KOPT-K1 (cell line): Measurements from ENCODE around the gene OR2T8.
"Not testable (repeated sequence)": the region's sequence is repeated elsewhere in the genome, so short reads cannot be mapped to it uniquely, and the experiment has no call there.

ENCODE experiments used
- H3K27ac ChIP-seq: fragments of 200-600 bp; sonication (generic); 2 replicates; pipeline ENCODE4 v1.5.1; 2016; ENCODE audit warnings: antibody characterized with exemption, mild to moderate bottlenecking, low read depth, low read length; ENCODE audit not compliant: poor library complexity, severe bottlenecking
- H3K36me3 ChIP-seq: fragments of 200-600 bp; sonication (generic); 2 replicates; pipeline ENCODE4 v1.5.1; 2017; ENCODE audit warnings: antibody characterized with exemption, mild to moderate bottlenecking, low read length, moderate library complexity; ENCODE audit not compliant: insufficient read depth
- H3K9me3 ChIP-seq: fragments of 200-600 bp; sonication (generic); 2 replicates; pipeline ENCODE4 v1.5.1; 2017; ENCODE audit warnings: antibody characterized with exemption, low read length, mild to moderate bottlenecking; ENCODE audit not compliant: insufficient read depth, poor library complexity, severe bottlenecking

OR2T8 gene

DNA sequence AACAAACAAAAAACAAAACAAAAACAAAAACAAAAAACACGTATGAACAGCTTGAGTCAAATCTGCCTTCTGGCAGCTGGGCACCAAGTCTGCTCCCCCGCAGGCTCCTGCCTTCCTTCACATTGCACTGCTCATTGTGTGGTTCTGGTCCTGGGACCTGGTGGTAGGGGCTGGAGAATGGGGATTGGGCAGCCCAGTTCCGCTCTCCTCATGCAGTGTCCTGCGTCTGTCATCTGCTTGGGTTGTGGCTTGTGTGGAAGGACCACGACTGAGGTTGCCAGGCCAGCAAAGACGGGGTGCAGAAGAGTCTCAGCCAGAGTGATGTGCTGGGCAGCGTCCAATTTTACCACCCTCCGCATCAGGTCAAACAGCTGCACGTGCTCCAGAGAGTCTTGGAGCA lies 15.7 kb downstream of the OR2T8 start:
- peaks cover 8% of the 10 kb centered on the region for H3K9me3 ChIP-seq
- H3K27ac ChIP-seq = no peak overlapping the region
- H3K36me3 ChIP-seq = no peaks in the 10 kb centered on the region

DNA sequence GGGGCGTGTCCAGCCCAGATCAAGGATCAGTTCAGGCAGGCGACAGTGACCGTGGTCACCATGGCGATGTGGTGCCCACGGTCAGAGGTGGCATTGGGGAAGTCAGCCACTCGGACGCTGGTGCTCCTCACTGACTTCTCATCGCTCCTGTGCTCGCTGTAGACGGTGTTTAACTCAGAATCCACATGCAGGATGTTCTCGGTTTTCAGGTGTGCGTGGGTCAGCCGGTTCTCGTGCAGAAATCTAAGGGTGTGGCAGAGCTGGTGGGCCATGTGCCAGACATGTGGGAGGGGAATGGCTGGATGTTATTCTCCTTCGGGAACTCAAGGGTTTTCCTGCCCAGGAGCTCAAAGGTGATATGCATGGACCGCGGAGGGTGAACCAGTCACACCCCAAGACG lies 16.4 kb downstream of the OR2T8 start:
- Histone ChIP-seq H3K9me3 (peaks cover 8% of the 10 kb centered on the region), H3K36me3 (no peaks in the 10 kb centered on the region), H3K27ac (no peak overlapping the region)

DNA sequence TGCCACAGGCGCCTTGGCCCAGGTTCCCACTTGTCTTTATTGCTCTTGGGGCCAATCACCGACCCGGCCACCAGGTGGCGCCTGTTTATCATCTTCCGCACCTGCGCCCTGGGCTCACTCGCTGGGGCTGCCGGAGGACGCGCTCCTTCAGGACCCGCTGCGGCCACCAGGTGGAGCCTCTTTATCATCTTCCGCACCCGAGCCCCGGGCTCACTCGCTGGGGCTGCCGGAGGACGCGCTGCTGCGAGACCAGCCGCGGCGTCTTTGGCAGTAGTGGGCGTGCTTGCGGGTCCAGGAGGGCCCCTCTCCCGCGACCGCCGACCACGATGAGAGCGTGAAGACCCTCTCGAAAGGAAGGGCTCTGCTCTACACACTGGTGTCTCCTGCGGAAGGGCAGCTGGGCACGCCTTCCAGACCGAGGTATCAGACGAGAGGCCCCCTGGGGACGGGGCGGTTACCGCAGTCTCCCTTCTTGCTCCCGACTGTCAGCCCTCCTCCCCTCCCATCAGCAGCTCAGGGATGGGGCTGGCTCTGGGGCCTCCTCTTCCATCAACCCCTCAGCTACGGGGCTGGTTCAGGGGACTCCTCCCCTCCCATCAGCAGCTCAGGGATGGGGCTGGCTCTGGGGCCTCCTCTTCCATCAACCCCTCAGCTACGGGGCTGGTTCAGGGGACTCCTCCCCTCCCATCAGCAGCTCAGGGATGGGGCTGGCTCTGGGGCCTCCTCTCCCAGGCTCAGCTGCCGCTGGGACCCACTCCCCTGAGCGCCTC lies 17.1 kb downstream of the OR2T8 start:
- not testable (repeated sequence) for H3K9me3 ChIP-seq

DNA sequence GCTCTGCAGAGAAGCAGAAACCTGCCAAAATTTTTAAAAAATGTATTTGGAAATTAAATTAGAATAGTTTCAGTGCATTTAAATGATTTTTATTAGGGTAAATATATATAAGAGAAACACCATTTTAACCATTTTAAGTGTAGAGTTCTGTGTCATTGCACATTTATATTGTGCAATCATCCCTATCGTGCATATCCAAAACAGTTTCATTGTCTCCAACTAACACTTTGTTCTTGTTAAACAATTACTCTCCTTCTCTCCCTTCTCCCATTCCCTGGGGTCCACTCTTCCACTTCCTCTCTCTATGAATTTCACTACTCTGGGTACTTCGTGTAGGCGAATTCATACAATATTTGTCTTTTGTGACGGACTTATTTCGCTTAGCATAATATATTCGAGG lies 22.6 kb downstream of the OR2T8 start:
- no peak overlapping the region for H3K27ac ChIP-seq
- H3K9me3 ChIP-seq = no peaks in the 10 kb centered on the region
- H3K36me3 ChIP-seq = no peaks in the 10 kb centered on the region

More for the DNA sequence above, 17.1 kb downstream of the OR2T8 start:
- not testable (repeated sequence) for H3K36me3 ChIP-seq, H3K27ac ChIP-seq

DNA sequence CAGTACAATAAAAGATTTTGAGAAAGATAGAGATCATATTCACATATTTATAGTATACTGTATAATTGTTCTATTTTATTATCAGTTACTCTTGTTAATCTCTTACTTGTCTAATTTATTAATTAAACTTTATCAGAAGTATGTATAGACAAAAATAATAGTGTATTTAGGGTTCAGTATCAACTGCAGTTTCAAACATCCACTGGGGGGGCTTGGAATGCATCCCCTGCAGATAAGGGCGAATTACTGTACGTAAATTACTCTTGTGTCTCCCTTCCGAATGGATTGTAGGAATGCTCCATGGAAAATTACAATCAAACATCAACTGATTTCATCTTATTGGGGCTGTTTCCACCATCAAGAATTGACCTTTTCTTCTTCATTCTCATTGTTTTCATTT lies 28.5 kb downstream of the OR2T8 start, which contains the start of gene OR2L8:
OR2L8 (plus strand) TSS at position 301 of the 400 bp plus-strand sequence; CDS start at position 301, 0 bp downstream.
- H3K36me3 ChIP-seq = no peaks in the 10 kb centered on the region
- no peak within 1 kb of the TSS for H3K27ac ChIP-seq
- H3K9me3 ChIP-seq = no peaks in the 10 kb centered on the region

DNA sequence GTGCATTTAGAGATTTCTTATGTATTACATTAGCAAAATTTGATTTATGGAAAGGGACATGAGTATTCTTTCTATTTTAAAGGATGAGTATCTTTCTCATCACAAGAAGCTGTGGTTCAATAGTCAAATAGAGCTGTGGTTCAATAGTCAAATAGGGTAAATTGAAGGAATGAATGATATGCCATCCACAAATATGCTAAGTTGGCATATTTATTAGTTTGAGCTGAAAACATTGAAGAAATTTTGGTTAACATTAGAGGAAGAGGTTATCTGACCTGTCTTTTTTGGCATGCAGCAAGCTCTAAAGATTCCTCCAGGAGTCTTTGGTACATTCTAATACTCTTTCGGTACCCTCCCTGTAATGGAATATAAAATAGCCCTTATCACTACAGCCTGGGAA lies 33.4 kb downstream of the OR2T8 start:
- Histone ChIP-seq H3K9me3 (no peaks in the 10 kb centered on the region), H3K27ac (no peak overlapping the region)

DNA sequence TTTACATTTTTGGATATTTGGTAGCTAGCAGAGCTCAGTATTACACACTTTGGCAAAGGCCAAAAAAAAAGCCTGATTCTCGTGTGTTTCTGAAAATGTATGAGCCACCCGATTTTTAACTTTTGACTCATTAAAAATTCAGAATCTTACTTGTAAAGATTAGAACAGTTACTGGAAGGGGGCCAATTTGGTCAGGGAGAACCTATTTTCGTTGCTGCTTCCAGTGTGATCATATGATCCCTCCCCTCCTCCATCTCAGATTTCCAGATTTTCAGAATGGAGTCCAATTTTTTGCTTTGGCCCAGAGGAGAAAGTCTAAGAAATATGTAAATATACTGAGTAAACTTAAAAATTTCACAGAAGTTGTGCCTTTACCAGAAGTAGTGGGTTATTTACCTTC lies 41.7 kb downstream of the OR2T8 start:
- no peak overlapping the region for H3K27ac ChIP-seq
- no peaks in the 10 kb centered on the region for H3K9me3 ChIP-seq
- no peaks in the 10 kb centered on the region for H3K36me3 ChIP-seq

More for the DNA sequence above, 33.4 kb downstream of the OR2T8 start:
- no peaks in the 10 kb centered on the region for H3K36me3 ChIP-seq

DNA sequence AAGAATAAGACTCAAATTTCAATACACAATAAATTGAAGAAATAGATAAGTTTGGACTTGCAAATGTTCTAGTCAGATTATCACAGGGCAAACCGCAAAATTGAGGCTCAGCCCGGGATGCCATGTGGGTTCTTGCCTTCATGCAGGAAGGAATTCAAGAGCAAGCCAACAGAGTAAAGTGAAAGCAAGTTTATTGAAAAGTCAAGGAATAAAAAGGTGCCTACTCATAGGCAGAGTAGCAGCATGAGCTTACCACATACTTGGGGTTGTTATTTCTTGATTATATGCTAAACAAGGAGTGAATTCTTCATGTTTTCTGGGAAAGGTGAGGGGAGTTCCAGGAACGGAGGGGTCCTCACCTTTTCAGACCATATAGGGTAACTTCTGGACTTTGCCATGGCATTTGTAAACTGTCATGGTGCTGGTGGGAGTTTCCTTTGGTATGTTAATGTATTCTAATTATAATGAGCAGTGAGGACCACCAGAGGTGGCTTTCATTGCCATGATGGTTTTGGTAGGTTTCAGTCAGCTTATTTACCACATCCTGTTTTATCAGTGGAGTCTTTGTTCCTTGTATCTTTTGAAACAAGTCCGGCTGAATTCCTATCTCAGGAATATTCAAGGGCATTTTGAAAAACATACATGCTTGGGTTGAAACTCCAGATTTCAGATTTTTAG lies 43.0 kb downstream of the OR2T8 start:
- Histone ChIP-seq H3K9me3 (no peaks in the 10 kb centered on the region), H3K27ac (no peak overlapping the region), H3K36me3 (no peaks in the 10 kb centered on the region)

DNA sequence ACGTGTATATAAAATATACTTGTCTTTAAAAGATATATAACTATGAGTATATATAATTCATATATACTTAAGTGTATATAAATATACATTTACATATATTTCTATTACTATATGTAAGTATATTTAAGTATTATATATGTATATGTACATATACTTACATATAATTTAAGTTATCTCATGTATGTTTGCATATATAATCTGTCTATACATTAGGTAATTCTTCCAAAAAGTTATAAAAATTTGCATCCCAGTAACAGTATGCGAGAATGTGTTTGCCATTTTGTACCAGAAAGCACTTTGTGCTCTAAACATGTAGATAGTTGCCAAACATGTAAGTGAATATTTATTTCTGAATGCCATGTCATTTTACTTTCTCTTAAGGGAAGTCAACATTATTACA lies 44.9 kb downstream of the OR2T8 start, which contains the start of gene OR2AK2:
OR2AK2 (plus strand) TSS at position 301 of the 400 bp plus-strand sequence. CDS start 144 bp downstream, outside the sequence.
- H3K36me3 ChIP-seq = no peaks in the 10 kb centered on the region
- H3K27ac ChIP-seq = no peak within 1 kb of the TSS
- H3K9me3 ChIP-seq = no peaks in the 10 kb centered on the region

DNA sequence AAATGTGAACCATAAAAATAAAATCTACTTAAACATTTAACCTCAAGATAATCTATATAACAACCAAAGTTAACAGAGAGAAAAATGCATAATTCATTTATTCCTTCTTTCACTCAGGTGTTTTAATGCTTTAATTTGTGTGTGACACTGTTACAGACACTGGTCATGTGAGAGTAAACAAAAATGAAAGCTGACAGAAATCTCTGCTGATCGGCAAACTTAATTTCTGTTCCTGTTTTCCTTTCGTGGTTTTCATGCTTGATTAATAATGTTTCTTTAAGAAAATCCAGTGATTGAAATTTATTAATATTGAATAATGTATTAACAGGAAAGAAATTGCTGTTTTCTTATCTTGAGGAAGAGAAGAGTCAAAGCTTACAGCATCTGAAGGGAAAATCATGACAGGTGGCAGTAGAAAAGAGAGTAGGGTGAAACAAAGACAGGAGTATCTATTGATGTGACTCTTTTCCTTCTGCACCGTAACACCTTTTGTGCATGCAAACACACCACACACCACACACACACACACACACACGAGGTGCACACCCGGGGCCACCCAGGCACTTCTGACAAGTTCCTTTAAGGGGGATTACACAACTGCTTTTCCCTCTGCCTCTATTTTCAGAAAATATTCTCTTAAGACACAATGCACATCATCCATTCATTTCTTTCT lies 46.6 kb downstream of the OR2T8 start:
- Histone ChIP-seq H3K36me3 (no peaks in the 10 kb centered on the region), H3K9me3 (no peaks in the 10 kb centered on the region), H3K27ac (no peak overlapping the region)
